ENCODE measurements around the gene HOXA4.

The HOXA4 gene

GRCh38 chr7:27170426-27171324 is 40.1 kb upstream of the HOXA4 start:
- Histone ChIP-seq H3K9me2 (replicated peaks; ENCODE audit: insufficient read depth, low read length) (no peaks in the 10 kb centered on the region), H3K36me3 (replicated peaks; ENCODE audit: insufficient read depth, low read length) (no peaks in the 10 kb centered on the region), H3K9ac (ENCODE audit: low read length) (no peak overlapping the region), H3K27me3 (replicated peaks; ENCODE audit: insufficient read depth, low read length) (peaks cover 97% of the 10 kb centered on the region), H3K27ac (ENCODE audit: low read length) (no peak overlapping the region), H3K79me2 (ENCODE audit: low read length) (no peaks in the 10 kb centered on the region), H3K9me3 (replicated peaks; ENCODE audit: insufficient read depth, low read length) (no peaks in the 10 kb centered on the region), H4K20me1 (ENCODE audit: insufficient read depth, low read length) (no peaks in the 10 kb centered on the region), H3F3A (ENCODE audit: insufficient read depth, low read length) (peaks cover 12% of the 10 kb centered on the region), H3K4me2 (ENCODE audit: low read depth, low read length) (no peak overlapping the region), H3K4me3 (ENCODE audit: low read length) (no peak overlapping the region), H2AFZ (ENCODE audit: low read length) (no peak overlapping the region), H3K4me1 (ENCODE audit: low read length) (peaks cover 9% of the 10 kb centered on the region)
- TF ChIP-seq EZH2phosphoT487 (IDR thresholded peaks at IDR 0.05; ENCODE audit: low read length): no peak
- TF ChIP-seq EZH2 (optimal IDR thresholded peaks at IDR 0.05; ENCODE audit: low read depth, low read length): no peak
- no peak for TF ChIP-seq CTCF (IDR thresholded peaks at IDR 0.05; ENCODE audit: low read length)
- no peak for DNase-seq

GRCh38 chr7:27169658-27170425 is 39.3 kb upstream of the HOXA4 start:
- no peaks in the 10 kb centered on the region for H3K79me2 ChIP-seq (ENCODE audit: low read length)
- no peak overlapping the region for H3K27ac ChIP-seq (ENCODE audit: low read length)
- TF ChIP-seq EZH2phosphoT487 (IDR thresholded peaks at IDR 0.05; ENCODE audit: low read length): no peak
- no peak for TF ChIP-seq CTCF (IDR thresholded peaks at IDR 0.05; ENCODE audit: low read length)
- TF ChIP-seq EZH2 (optimal IDR thresholded peaks at IDR 0.05; ENCODE audit: low read depth, low read length): no peak
- peaks cover 12% of the 10 kb centered on the region for H3F3A ChIP-seq (ENCODE audit: insufficient read depth, low read length)
- H3K9me3 ChIP-seq (replicated peaks; ENCODE audit: insufficient read depth, low read length): no peaks in the 10 kb centered on the region
- no peaks in the 10 kb centered on the region for H3K9me2 ChIP-seq (replicated peaks; ENCODE audit: insufficient read depth, low read length)
- no peaks in the 10 kb centered on the region for H4K20me1 ChIP-seq (ENCODE audit: insufficient read depth, low read length)
- no peak overlapping the region for H2AFZ ChIP-seq (ENCODE audit: low read length)
- no peak for DNase-seq
- no peak overlapping the region for H3K9ac ChIP-seq (ENCODE audit: low read length)
- no peak overlapping the region for H3K4me2 ChIP-seq (ENCODE audit: low read depth, low read length)
- no peak overlapping the region for H3K4me3 ChIP-seq (ENCODE audit: low read length)
- peaks cover 9% of the 10 kb centered on the region for H3K4me1 ChIP-seq (ENCODE audit: low read length)
- H3K36me3 ChIP-seq (replicated peaks; ENCODE audit: insufficient read depth, low read length): no peaks in the 10 kb centered on the region
- peaks cover 97% of the 10 kb centered on the region for H3K27me3 ChIP-seq (replicated peaks; ENCODE audit: insufficient read depth, low read length)

GRCh38 chr7:27168265-27168947 is 37.8 kb upstream of the HOXA4 start:
- TF ChIP-seq CTCF (IDR thresholded peaks at IDR 0.05; ENCODE audit: low read length) (no peak), EZH2phosphoT487 (IDR thresholded peaks at IDR 0.05; ENCODE audit: low read length) (no peak), EZH2 (optimal IDR thresholded peaks at IDR 0.05; ENCODE audit: low read depth, low read length) (no peak)
- Histone ChIP-seq H3K9me3 (replicated peaks; ENCODE audit: insufficient read depth, low read length) (no peaks in the 10 kb centered on the region), H4K20me1 (ENCODE audit: insufficient read depth, low read length) (no peaks in the 10 kb centered on the region), H3K79me2 (ENCODE audit: low read length) (no peaks in the 10 kb centered on the region), H2AFZ (ENCODE audit: low read length) (no peak overlapping the region), H3K9ac (ENCODE audit: low read length) (no peak overlapping the region), H3K4me2 (ENCODE audit: low read depth, low read length) (no peak overlapping the region), H3K27me3 (replicated peaks; ENCODE audit: insufficient read depth, low read length) (peaks cover 97% of the 10 kb centered on the region), H3K36me3 (replicated peaks; ENCODE audit: insufficient read depth, low read length) (no peaks in the 10 kb centered on the region), H3K4me1 (ENCODE audit: low read length) (peaks cover 9% of the 10 kb centered on the region), H3K9me2 (replicated peaks; ENCODE audit: insufficient read depth, low read length) (no peaks in the 10 kb centered on the region), H3K4me3 (ENCODE audit: low read length) (no peak overlapping the region), H3F3A (ENCODE audit: insufficient read depth, low read length) (peaks cover 12% of the 10 kb centered on the region), H3K27ac (ENCODE audit: low read length) (no peak overlapping the region)
- DNase-seq: no peak
